Neuronal stem cell (in vitro differentiated cells): ENCODE measurements around the gene ADRA2B.
A peak's percentile ranks its signal among the peaks of the same experiment; 100 is the strongest.

Experiments
- DNase-seq: peaks from one replicate; pipeline ENCODE4 v3.0.0-alpha.2; 2013; ENCODE audit warnings: low spot score
- H2AFZ ChIP-seq: one replicate; pipeline ENCODE4 v1.6.1; 2013; ENCODE audit warnings: mild to moderate bottlenecking, low read length, inconsistent platforms
- H2AK5ac ChIP-seq: 2 replicates; pipeline ENCODE4 v1.6.1; 2013; ENCODE audit warnings: low read depth, mild to moderate bottlenecking, inconsistent platforms, low read length, moderate library complexity, mixed read lengths
- H2BK120ac ChIP-seq: 2 replicates; pipeline ENCODE4 v1.6.1; 2013; ENCODE audit warnings: low read depth, mild to moderate bottlenecking, inconsistent platforms, low read length, moderate library complexity, mixed read lengths
- H2BK12ac ChIP-seq: one replicate; pipeline ENCODE4 v1.6.1; 2013; ENCODE audit warnings: low read length, inconsistent platforms
- H2BK15ac ChIP-seq: 2 replicates; pipeline ENCODE4 v1.6.1; 2013; ENCODE audit warnings: mild to moderate bottlenecking, low read length, inconsistent platforms, mixed read lengths
- H2BK5ac ChIP-seq: one replicate; pipeline ENCODE4 v1.6.1; 2013; ENCODE audit warnings: inconsistent platforms, mild to moderate bottlenecking, low read length, moderate library complexity
- H3K14ac ChIP-seq: one replicate; pipeline ENCODE4 v1.6.1; 2013; ENCODE audit warnings: low read length, inconsistent platforms
- H3K18ac ChIP-seq: 2 replicates; pipeline ENCODE4 v1.6.1; 2013; ENCODE audit warnings: low read length, inconsistent platforms
- H3K23ac ChIP-seq: 2 replicates; pipeline ENCODE4 v1.6.1; 2013; ENCODE audit warnings: low read depth, mild to moderate bottlenecking, mixed read lengths, low read length, inconsistent platforms; ENCODE audit not compliant: poor library complexity
- H3K27ac ChIP-seq: replicated peaks from 3 replicates; pipeline ENCODE4 v1.5.1; 2013; ENCODE audit warnings: low read length, inconsistent platforms
- H3K27me3 ChIP-seq, 3 experiments: 2 replicates each; pipeline ENCODE4 v1.6.1; 2013; ENCODE audit warnings: low read length in 3 of 3, mild to moderate bottlenecking in 2 of 3, inconsistent platforms in 1 of 3, low read depth in 1 of 3, mixed read lengths in 1 of 3, moderate library complexity in 1 of 3; ENCODE audit not compliant: control insufficient read depth in 3 of 3, insufficient read depth in 3 of 3
- H3K36me3 ChIP-seq, 2 donors: replicated peaks in 1 of 2; 2 replicates each; pipeline ENCODE4 v1.6.1; 2013; ENCODE audit warnings: low read length in 2 of 2; ENCODE audit not compliant: control insufficient read depth in 2 of 2, insufficient read depth in 2 of 2
- H3K4ac ChIP-seq: 2 replicates; pipeline ENCODE4 v1.6.1; 2013; ENCODE audit warnings: inconsistent platforms, mild to moderate bottlenecking, low read length, moderate library complexity
- H3K4me1 ChIP-seq, 2 donors: 1 replicate in 1 of 2; 2 replicates in 1 of 2; pipeline ENCODE4 v1.6.1; 2013; ENCODE audit warnings: low read length in 2 of 2, low read depth in 1 of 2; ENCODE audit not compliant: control insufficient read depth in 2 of 2, insufficient read depth in 1 of 2
- H3K4me2 ChIP-seq: one replicate; pipeline ENCODE4 v1.6.1; 2013; ENCODE audit warnings: mild to moderate bottlenecking, low read length, inconsistent platforms; ENCODE audit not compliant: insufficient read depth, poor library complexity, severe bottlenecking
- H3K4me3 ChIP-seq, 2 donors: 2 replicates each; pipeline ENCODE4 v1.5.1; 2013; ENCODE audit warnings: low read length in 2 of 2, mild to moderate bottlenecking in 2 of 2, inconsistent platforms in 1 of 2, moderate library complexity in 1 of 2
- H3K79me1 ChIP-seq: one replicate; pipeline ENCODE4 v1.6.1; 2013; ENCODE audit warnings: low read depth, mild to moderate bottlenecking, inconsistent platforms, low read length, moderate library complexity
- H3K9ac ChIP-seq: one replicate; pipeline ENCODE4 v1.6.1; 2013; ENCODE audit warnings: mild to moderate bottlenecking, low read depth, low read length, inconsistent platforms; ENCODE audit not compliant: poor library complexity
- H3K9me3 ChIP-seq, 2 donors: replicated peaks in 1 of 2; 2 replicates each; pipeline versions ENCODE3 to v1.6.1; 2013; ENCODE audit warnings: low read length in 2 of 2, mild to moderate bottlenecking in 2 of 2, inconsistent platforms in 1 of 2, low read depth in 1 of 2, mixed read lengths in 1 of 2, moderate library complexity in 1 of 2; ENCODE audit not compliant: control insufficient read depth in 2 of 2, insufficient read depth in 1 of 2
- H4K8ac ChIP-seq: one replicate; pipeline ENCODE4 v1.6.1; 2013; ENCODE audit warnings: low read depth, mild to moderate bottlenecking, inconsistent platforms, low read length, moderate library complexity
- H4K91ac ChIP-seq: one replicate; pipeline ENCODE4 v1.6.1; 2013; ENCODE audit warnings: low read length, low read depth, mild to moderate bottlenecking, inconsistent platforms; ENCODE audit not compliant: poor library complexity
- WGBS, 2 donors: extraction: QIAGEN DNeasy Blood & Tissue Kit; methylation state at CpG; one replicate each; pipeline ENCODE4 v1.1.7; 2013; ENCODE audit warnings: missing lambda C conversion rate in 2 of 2, mixed read lengths in 1 of 2; ENCODE audit not compliant: insufficient read length in 2 of 2, insufficient replicate concordance in 1 of 2; ENCODE audit errors: extremely low coverage in 2 of 2; 5-methylcytosine and 5-hydroxymethylcytosine counted together

Gene ADRA2B

DNA sequence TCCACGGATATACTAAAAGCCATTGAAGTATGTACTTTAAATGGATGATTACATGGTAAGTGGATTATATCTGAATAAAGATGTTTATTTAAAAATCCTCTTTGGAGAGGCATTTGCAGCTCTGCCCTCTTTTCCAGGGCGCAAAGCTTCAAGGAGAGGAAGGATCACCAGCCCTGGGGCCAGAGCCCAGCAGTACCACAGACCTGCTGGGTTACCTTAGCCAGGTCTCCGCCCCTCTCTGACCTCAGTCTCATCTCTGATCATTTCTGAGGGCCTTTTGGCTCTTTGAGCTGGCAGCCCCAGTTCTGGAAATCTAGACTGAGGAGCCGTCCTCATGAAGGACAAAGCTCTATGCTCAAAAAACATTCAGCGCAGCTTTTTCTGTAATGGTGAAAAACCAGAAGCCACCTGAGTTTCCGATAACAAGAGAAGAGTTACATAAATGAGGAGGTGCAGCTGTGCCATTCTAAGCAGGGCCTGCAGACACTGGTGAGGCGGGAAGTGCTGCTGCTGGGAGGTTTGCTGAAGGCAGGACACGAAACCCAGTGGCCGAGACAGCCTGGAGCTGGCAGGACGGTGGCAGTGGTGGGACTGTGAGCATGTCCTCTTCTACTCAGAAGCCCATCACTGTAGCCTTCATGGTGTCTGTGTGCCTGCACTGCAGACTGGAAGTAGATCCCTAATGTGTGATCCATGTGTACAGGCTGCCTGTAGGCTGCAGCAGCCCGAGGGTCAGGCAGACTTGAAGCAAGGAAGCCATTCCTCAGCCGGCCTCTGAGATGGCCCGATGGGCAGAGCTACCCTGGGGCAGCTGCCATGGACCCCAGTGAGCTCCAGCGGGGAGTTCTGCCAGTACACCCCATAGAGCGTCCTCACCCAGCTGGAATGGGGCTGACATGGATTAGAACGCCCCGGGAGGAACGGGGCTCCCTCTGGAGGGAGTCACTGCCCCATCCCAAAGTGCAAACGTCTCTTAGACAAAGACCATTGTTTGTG, 27.7 kb downstream of the ADRA2B start:
- no peak overlapping the region for H3K4ac ChIP-seq
- H3K79me1 ChIP-seq, result no peaks in the 10 kb centered on the region
- H2BK5ac ChIP-seq, result peak overlapping the region; percentile 49
- peak overlapping the region; percentile 71 for H3K18ac ChIP-seq
- no peak overlapping the region for H3K4me2 ChIP-seq
- H2BK15ac ChIP-seq, result peak overlapping the region; percentile 88
- H3K27ac ChIP-seq, result no peak overlapping the region
- peak overlapping the region; percentile 63 for H3K14ac ChIP-seq
- no peak overlapping the region for H4K8ac ChIP-seq
- DNase-seq, result no peak
- peak overlapping the region; percentile 82 for H4K91ac ChIP-seq
- H3K27me3 ChIP-seq, result peaks cover 0 to 7% (median 0%) of the 10 kb centered on the region in 3 experiments
- H3K4me3 ChIP-seq, result no peak overlapping the region
- H3K36me3 ChIP-seq, result no peaks in the 10 kb centered on the region
- peak overlapping the region; percentile 53 for H2BK120ac ChIP-seq
- H3K4me1 ChIP-seq, result peaks cover 0 to 17% of the 10 kb centered on the region in 2 donors
- peak overlapping the region; percentile 81 for H3K9ac ChIP-seq
- peak overlapping the region; percentile 17 for H3K23ac ChIP-seq
- no CpG with 5 or more reads among the region's 19 CpGs for WGBS, 2 donors
- H2BK12ac ChIP-seq, result no peak overlapping the region
- peak overlapping the region; percentile 15 for H2AFZ ChIP-seq
- peak overlapping the region; percentile 72 for H2AK5ac ChIP-seq
- H3K9me3 ChIP-seq, result peaks cover 0 to 2% of the 10 kb centered on the region in 2 donors

DNA sequence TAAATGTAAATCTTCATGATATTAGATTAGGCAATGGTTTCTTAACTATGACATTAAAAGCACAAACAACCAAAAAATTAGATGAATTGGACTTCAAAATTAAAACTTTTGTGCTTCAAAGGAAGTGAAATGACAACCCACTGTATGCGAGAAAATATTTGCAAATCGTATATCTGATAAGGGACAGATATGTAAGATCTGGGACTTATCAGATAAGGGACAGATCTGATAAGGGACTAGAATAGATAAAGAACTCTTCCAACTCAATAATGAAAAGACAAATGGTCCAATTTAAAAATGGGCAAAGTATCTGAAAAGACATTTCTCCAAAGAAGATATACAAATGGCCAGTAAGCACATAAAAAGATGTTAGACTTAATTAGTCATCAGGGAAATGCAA, 29.2 kb downstream of the ADRA2B start:
- H4K91ac ChIP-seq, result no peak overlapping the region
- H2BK120ac ChIP-seq, result no peak overlapping the region
- no peak overlapping the region for H4K8ac ChIP-seq
- H2BK12ac ChIP-seq, result no peak overlapping the region
- peaks cover 0 to 17% of the 10 kb centered on the region in 2 donors for H3K4me1 ChIP-seq
- H3K18ac ChIP-seq, result no peak overlapping the region
- H3K23ac ChIP-seq, result no peak overlapping the region
- no peak overlapping the region for H3K14ac ChIP-seq
- no peak for DNase-seq
- H3K9ac ChIP-seq, result no peak overlapping the region
- H3K4me3 ChIP-seq, result no peak overlapping the region
- no peak overlapping the region for H3K27ac ChIP-seq
- no peak overlapping the region for H3K4ac ChIP-seq
- no peak overlapping the region for H2AK5ac ChIP-seq
- no peak overlapping the region for H3K4me2 ChIP-seq
- no peaks in the 10 kb centered on the region for H3K79me1 ChIP-seq
- WGBS, 2 donors, result no CpG with 5 or more reads among the region's 2 CpGs
- no peak overlapping the region for H2BK5ac ChIP-seq
- H2AFZ ChIP-seq, result no peak overlapping the region
- no peaks in the 10 kb centered on the region for H3K36me3 ChIP-seq
- no peak overlapping the region for H2BK15ac ChIP-seq
- H3K27me3 ChIP-seq, result peaks cover 0 to 7% (median 0%) of the 10 kb centered on the region in 3 experiments
- no peaks in the 10 kb centered on the region for H3K9me3 ChIP-seq

DNA sequence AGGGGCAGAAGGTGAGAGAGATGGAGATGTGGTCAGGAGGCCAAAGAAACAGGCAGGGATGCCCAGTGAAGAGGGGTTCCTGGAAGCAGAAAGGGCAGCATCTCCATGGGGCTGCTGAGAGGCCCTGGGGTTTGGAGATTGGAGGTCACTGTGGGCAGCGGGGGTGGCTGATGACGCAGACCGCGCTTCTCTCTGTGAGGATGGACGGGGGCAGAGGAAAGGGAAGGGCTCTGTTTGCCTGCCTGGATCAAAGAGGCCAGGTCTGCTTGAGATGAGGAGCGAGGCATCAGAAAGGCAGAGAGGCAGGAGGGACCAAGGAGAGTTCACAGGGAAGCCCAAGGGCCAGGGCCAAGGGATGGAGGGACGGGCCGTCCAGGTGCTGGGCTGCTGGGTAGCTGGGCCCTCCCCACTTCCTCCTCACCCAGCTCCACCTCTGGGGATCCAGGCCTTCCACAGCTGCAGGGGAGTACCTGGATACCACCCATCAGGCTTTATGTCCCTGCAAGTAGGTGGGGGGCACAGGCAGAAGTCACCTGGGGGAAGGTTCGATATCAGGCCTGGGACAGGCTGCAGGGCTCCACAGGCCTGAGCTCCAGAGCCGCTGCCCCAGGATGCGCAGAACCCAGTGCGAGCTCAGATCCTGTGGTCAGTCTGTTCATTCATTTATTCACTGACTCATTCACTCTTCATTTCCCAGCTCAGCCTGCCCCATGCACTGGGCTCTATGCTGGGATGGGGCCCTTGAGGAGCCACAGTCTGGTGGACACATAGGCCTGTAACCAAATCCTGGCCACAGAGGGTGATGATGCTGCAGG, 30.6 kb downstream of the ADRA2B start:
- Histone ChIP-seq H2AK5ac (no peak overlapping the region), H2BK120ac (no peak overlapping the region), H3K9me3 (no peaks in the 10 kb centered on the region), H2BK15ac (peak overlapping the region; percentile 21), H3K4me3 (no peak overlapping the region), H3K4ac (no peak overlapping the region), H2BK12ac (no peak overlapping the region), H3K18ac (no peak overlapping the region), H4K91ac (no peak overlapping the region), H4K8ac (no peak overlapping the region), H2AFZ (no peak overlapping the region), H3K4me1 (peaks cover 0 to 14% of the 10 kb centered on the region in 2 donors), H3K79me1 (no peaks in the 10 kb centered on the region), H3K4me2 (no peak overlapping the region), H2BK5ac (peak overlapping the region; percentile 48), H3K14ac (no peak overlapping the region), H3K9ac (no peak overlapping the region), H3K27me3 (peaks cover 0 to 3% (median 0%) of the 10 kb centered on the region in 3 experiments), H3K23ac (no peak overlapping the region), H3K36me3 (no peaks in the 10 kb centered on the region), H3K27ac (no peak overlapping the region)
- DNase-seq, result no peak
- WGBS, 2 donors, result no CpG with 5 or more reads among the region's 12 CpGs
